SK-N-SH treated with all-trans-retinoic acid at 6 μM for 48 hours (cell line): ENCODE results near the gene DUSP3.

Source experiments
- ESRRG ChIP-seq: fragments of 250-450 bp; sonication (Bioruptor Pico); IDR thresholded peaks from 2 replicates; pipeline ENCODE4 v1.6.1; 2021; ENCODE audit warnings: mild to moderate bottlenecking
- PATZ1 ChIP-seq: fragments of 250-450 bp; sonication (Bioruptor Pico); IDR thresholded peaks from 2 replicates; pipeline ENCODE4 v1.8.0; 2020; ENCODE audit warnings: mild to moderate bottlenecking, moderate library complexity, borderline replicate concordance
- TOX ChIP-seq: fragments of 250-450 bp; sonication (Bioruptor Pico); IDR thresholded peaks from 2 replicates; pipeline ENCODE4 v1.8.0; 2021; ENCODE audit warnings: mild to moderate bottlenecking, moderate library complexity, borderline replicate concordance
- ZC3H10 ChIP-seq: fragments of 250-450 bp; sonication (Bioruptor Pico); IDR thresholded peaks from 2 replicates; pipeline ENCODE4 v1.5.1; 2021; ENCODE audit warnings: mild to moderate bottlenecking, moderate library complexity
- ZFP3 ChIP-seq: fragments of 250-450 bp; sonication (Bioruptor Pico); IDR thresholded peaks from 2 replicates; pipeline ENCODE4 v1.5.0; 2020; ENCODE audit warnings: mild to moderate bottlenecking, moderate library complexity

- TF ChIP-seq PATZ1: no peak
- TF ChIP-seq ZFP3: no peak
- TF ChIP-seq ZC3H10 (CRISPR knock-in tag): no peak
- TF ChIP-seq TOX: no peak
- TF ChIP-seq ESRRG (CRISPR knock-in tag): no peak
These were observed 57.1 kb downstream of the DUSP3 start for GRCh38 chr17:43721537-43722268.
